Activated effector memory CD4-positive, alpha-beta T cell treated with anti-CD3 and anti-CD28 coated beads, Interleukin-2, amount 50 U/mL, for 16 hours (primary cell): Measurements from ENCODE around the gene CBFB.

Source experiments
- DNase-seq: peaks from one replicate; pipeline ENCODE4 v3.0.0-alpha.2; 2020

The CBFB gene

DNA sequence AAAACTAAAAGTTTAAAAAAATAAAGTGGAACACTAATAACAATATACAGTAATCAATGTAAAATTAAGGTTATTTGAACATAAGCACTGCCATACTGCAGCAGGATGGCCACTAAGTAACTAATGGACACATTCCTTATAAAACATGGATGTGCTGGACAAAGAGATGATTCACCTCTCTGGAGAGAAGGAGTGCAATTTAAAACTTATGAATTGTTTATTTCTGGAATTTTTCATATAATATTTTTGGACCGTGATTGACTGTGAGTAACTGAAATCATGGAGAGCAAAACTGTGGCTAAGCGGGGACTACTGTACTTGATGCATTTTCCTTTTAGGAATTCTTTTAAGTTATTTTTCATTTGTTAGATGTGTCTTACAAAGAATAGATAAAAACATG, 21.8 kb downstream of the CBFB start:
- DNase-seq, result no peak

DNA sequence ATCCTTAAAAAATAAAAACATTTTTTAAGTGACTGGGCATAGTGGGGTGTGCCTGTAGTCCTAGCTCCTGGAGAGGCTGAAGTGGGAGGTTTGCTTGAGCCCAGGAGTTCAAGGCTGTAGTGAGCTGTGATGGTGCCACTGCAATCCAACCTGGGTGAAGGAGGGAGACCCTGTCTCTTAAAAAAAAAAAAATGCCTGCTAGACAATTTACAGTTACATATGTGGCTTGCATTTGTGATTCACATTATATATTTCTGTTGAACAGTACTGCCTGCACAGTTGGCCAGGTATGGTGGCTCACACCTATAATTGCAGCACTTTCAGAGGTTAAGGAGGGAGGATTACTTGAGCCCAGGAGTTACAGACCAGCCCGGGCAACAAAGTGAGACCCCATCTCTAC, 23.4 kb downstream of the CBFB start:
- DNase-seq, result no peak

DNA sequence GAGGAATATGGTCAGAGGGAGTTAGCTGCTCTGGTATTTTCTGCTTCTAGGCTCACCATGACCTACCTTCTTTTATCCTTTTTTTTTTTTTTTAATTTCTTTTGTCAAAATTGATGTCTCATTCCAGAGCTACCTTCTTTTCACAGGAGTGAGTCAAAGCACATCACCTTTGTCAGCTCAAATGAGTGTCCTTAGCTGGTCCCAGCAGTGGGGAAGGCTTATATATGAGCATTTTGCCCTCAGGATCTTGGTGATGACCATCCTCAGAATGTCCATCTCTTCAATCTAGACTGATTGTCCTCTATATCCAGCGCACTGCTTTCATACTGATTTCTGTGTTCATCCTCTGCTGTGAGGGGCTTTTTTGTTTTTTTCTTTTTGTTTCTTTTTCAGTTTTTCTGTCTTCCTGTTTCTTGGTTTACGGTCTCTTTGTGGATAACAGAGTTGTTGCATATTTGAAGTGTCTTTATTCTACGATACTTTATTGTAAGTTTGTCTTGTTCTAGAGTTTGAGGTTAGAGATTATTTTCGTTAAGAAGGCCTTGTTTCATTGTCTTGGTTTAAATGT, 24.9 kb downstream of the CBFB start:
- DNase-seq, result no peak

DNA sequence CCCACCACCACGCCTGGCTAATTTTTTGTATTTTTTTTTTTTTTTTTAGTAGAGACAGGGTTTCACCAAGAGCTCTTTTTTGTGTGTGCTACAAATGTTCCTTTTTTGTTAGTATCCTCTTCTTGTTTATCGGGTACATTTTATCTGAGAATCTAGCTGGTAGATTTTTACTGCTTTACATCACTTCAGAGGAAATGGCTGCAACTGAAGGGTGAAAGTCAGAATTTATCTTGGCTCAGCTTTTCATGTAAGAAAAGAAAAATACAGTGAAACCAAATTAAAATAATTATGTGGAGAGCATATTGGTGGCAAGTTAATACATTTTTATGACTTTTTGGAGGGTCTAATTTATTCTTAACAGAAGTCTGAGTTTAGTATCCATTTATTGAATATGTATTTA, 26.0 kb downstream of the CBFB start:
- DNase-seq, result no peak

DNA sequence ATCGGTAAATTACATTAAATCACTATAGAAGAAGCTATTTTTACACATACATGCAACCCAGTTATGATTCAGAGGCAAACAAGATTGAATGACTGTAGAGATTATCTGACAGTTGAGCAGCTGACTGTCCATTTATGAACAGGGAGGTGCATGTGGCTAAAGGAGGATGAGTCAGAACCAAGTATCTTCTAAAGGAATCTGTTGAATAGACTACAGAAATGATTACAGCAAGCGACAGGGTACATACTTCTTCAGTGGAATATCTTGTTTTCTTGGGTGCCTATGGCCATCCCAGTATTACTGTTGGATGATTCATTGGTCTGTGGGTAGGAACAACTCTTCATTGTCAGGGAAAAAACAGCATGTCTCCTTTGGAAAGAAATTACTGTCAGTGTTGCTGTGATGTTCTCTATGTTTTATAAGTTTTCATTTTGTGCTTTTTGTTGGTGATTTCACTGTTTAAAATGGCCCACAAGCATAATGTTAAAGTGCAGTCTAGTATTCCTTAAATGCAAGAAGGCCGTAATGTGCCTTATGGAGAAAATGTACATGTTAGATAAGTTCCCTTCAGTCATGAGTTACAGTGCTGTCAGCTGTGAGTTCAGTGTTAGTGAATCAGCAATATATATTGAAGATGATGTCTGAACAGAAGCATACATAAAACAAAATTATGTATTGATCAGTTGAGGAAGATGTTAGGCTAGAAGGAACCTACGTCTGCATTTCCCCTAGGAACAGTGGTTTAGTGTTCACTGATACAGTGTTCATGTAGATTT, 27.0 kb downstream of the CBFB start:
- DNase-seq, result no peak

DNA sequence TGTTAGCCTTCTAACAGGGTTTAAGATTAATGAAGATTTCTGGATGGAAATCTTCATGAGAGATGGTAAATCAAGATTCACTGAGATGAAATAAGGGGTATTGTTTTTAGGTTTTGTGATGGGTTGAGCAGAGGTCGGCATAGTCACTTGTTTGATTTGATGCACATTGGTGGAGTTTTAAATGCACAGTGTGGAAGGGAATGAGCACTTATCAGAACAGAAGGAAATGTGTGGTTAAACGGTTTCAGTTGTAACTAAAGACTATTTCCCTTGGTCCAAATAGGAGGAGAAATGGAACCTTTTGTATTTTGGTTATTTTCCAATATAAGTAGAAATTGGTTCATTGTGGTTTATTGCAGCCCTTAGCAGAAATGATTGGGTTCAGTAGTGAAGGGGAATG, 34.1 kb downstream of the CBFB start:
- DNase-seq, result no peak

DNA sequence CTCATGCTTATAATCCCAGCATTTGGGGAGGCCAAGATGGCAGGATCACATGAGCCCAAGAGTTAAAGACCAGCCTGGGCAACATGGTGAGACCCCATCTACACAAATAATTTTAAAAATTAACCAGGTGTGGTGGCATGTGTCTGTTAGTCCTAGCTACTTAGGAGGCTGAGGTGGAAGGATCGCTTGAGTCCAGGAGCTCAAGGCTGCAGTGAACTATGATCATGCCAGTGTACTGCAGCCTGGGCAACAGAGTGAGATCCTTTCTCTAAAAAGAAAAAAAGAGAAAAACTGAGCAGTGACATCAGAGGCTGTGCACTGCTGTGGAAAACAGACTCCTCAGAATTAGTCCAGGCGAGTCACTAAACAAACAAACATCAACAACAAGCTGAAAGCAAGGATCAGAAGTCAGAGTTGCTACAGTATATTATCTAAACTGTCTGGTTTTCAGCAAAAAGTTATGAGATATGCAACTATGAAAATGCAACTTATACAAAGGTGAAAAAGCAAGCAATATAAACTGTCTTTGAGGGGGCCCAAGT, 39.3 kb downstream of the CBFB start:
- no peak for DNase-seq

DNA sequence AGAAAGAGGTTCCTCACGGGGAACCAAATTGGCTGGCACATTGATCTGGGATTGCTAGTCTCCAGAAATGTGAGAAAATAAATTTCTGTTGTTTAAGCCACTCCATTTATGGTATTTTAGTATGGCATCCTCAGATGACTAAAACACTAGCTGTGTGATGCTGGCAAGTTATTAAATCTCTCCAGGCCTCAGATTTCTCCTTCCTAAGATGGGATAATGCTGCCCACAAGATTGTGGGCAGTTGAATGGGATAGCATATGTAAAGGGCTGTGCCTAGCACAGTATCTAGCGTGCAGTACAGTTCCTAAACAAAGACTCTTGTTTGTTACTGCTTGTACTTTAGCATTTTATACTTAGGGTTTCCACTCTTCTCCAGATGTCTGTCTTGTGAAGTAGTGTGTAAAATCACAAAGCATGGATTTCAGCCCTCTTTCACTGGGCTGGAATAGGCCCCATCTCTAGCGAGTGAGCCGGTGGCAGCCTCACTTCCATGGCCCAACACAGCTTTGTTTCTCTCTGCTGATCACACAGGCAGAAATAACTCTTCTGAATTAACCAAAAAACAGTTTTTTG, 42.6 kb downstream of the CBFB start:
- DNase-seq, result no peak

DNA sequence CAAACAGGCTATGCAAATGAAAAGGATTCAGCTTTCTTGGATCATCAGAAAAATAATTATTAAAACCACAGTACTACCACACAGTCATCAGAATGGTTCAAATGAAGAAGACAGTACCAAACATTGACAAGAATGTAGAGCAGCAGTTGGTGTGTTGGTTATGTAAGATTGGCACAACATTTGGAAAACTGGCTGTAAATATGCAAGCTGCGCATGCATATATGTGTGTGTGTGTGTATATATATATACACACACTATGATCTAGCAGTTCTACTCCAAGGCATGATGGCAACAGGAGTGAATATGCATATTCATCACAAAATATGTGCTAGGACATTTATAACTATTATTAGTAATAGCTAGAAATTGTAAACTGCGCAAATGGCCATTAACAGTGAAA, 46.4 kb downstream of the CBFB start:
- DNase-seq, result no peak

DNA sequence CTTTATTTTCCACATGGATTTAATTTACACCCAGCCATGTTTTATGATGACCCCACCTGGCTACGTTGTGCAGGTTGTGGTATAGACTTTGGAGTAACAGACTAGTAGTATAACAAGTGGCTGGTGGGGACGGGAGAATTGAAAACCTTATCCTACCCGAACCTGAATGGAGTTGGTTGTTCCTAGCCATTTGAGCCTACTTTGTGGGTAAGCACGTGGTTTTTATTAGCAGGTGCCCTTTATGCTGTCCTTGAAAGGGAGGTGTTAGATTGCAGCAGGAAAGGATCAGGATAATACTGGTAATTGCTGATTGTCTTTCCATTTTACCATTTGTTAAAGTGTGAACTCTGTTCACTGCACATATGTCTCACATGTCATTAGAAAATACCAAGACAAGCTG, 48.9 kb downstream of the CBFB start:
- DNase-seq, result no peak

DNA sequence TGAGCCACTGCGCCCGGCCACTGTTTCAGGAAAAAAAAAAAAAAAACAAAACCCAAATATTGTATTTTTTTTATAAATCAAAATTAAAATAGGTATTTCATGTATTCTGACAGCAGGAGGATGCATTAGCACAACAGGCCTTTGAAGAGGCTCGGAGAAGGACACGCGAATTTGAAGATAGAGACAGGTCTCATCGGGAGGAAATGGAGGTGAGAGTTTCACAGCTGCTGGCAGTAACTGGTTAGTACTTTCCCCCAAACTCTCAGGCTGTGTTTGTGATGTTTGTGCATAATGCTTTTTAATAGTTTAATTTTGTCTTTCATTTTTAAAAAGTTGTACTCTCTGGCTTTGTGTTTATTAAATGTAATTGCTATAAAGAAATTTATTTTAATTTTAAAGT, 53.2 kb downstream of the CBFB start:
- DNase-seq, result no peak

DNA sequence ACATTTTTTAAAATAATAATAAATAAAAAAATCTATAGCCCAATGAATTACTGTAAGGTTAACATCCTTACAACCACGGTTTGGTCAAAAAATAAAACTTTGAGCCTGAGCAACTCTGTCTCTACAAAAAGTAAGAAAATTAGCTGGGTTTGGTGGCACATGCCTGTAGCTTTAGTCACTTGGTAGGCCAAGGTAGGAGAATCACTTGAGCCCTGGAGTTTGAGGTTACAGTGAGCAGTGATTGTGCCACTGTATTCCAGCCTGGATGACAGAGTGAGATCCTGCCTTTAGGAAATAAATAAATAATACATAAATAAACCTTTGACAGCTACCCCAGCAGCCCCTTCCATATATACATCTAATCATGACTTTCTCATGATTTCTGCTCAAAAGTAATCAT, 53.9 kb downstream of the CBFB start:
- no peak for DNase-seq

DNA sequence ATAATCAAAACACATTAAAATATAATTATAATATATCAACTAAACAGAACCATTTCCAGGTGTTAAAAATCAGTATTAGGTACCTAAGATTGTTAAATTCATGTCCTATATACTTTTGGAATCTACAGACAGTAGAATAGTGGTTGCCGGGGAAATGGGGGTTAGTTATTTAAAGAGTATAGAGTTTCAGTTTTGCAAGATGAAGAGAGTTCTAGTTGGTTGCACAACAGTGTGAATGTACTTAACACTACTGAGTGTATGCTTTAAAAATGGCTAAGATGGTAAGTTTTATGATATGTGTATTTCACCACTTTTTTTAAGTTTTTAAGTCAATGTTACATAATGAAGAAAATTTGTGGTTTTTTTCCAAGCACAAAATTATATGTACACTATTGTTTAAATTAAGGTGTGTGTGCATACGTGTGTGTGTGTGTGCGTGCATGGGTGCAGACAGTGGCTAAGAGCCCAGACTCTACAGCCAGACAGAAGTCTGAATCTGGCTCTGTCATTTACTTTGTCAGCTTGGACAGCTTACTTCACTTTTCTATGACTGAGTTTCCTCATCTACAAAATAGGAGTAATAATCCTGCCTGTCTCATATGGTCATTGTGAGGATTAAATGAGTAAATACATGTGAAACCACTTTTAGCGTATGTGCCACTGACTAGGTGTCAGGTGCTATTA, 55.5 kb downstream of the CBFB start:
- no peak for DNase-seq

DNA sequence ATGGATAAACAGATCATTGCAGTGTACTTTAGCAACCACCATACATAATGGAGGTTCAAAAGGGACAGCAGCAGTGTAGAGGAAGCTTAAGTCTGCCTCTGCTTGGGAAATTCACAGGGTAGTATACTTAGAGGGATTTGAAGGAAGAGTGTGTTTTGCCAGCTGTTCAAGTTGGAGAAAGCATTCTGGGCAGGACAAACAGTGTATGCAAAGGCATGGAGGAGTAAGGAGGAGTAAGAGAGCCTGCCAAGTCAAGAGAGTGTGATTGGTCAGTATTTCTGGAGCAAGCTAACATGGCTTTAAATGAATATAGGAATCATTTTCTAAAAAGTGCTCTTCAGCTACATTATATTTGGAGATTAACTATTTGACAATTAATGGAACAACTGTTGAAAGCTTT, 57.9 kb downstream of the CBFB start:
- no peak for DNase-seq

DNA sequence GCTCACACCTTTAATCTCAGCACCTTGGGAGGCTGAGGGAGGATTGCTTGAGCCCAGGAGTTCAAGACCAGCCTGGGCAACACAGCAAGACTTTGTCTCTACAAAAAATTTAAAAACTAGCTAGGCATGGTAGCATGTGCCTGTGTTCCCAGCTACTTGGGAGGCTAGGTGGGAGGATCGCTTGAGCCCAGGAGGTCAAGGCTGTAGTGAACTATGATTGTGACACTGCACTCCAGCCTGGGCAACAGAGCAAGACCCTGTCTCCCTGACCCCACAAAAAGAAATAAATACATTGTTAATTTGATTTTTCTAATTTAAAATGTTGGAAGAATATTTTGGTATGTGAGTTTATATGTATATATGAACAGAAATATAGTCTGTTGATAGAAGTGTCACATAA, 58.3 kb downstream of the CBFB start:
- no peak for DNase-seq

DNA sequence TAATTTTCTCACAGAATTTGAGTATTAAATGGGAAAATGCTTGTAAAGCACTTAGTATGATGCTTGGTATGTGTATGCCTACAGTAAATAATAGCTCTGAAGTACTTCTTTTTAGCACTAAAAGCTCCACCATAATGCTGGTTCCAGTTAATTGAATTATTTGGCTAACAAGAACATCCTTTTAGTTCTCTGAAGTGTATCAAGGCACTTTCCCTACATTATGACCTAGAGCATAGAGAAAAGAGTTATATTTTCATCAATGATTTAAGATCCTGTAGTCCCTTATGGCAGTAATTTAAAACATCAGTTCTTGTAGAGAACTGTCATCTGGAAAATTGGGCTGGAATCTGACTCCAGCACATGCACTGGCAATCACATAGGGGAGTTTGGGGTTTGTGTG, 58.9 kb downstream of the CBFB start:
- DNase-seq, result no peak

DNA sequence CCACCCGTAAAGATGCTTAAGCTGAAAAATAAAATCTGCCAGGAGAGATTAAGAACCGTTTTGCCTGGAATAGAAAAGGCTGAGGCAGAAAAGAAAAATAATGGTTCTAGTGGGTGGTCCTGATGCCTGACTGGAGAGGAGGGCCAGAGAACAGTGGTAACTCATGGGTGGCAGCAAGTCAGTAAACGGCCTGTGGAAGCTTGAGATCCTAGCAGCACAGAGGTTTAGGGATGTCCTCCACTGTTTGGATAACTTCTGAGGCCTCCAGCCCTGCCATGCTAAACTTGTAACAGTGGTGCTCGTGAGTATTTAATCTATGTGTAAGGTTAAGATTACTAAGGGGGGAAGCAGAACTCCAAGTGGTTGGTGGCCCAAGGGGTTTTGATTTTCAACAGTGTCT, 59.6 kb downstream of the CBFB start:
- DNase-seq, result no peak

DNA sequence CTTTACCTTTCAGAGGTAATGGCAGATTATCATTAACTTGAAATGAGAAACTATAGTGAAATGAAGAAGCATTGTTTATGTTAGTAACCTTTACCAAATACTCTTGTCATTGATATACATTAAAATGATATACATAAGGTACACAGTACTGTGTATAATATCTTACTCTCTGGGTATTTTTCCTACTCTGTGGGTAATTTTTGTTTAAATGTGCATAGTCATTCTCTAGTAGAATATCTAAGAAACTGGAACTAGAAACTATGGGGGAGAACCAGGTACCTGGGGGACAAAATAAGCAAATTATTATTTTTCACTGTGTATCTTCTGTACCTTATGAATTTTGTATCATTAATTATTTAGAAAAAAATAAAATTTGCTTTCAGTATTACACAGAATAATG, 60.2 kb downstream of the CBFB start:
- DNase-seq, result no peak

DNA sequence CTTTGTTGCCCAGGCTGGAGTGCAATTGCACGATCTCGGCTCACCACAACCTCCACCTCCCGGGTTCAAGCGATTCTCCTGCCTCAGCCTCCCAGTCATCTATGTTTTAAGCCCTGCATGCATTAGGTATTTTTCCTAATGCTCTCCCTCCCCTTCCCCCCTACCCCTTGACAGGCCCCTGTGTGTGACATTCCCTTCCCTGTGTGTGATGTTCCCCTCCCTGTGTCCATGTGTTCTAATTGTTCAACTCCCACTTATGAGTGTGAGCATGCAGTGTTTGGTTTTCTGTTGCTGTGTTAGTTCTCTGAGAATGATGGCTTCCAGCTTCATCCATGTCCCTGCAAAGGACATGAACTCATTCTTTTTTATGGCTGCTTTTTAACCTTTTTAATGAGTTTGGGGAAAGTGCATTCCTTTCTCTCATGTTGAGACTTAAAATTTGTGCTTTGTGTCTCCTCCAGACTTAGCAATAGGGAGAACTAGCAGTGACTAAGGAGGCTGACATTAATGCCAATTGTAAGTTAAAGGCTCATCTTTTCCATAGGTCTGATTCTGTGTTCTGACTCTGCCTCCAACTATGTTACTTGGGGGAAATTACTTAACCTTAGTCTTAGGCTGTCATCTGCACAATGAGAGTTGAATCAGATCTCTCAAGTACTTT, 63.1 kb downstream of the CBFB start:
- no peak for DNase-seq

DNA sequence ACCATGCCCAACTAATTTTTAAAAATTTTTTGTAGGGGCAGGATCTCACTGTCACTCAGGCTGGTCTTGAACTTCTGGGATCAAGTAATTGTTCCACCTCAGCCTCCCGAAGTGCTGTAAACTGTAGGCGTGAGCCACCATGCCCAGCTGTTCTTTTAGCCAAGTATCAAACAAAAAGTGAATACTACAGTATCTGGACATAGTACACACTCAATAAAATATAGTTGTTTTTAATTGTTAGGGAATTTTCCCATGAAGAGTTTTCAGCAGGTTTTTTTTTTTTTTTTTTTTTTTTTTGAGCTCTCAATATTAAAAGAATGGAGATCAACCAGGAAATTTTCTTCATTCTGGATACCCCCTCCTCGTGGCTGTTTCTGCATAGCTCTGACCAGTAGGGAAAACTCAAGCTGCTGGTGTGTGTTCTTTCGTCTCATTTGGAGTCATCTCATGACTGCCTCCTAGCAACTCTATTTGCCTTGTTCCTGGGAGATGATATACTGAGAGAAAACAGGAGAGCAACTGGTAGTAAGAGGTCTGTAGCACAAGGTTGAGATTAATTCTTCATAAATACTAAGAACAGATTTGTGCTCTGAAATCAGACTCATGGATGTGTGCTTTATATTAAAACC, 64.3 kb downstream of the CBFB start:
- DNase-seq, result no peak

DNA sequence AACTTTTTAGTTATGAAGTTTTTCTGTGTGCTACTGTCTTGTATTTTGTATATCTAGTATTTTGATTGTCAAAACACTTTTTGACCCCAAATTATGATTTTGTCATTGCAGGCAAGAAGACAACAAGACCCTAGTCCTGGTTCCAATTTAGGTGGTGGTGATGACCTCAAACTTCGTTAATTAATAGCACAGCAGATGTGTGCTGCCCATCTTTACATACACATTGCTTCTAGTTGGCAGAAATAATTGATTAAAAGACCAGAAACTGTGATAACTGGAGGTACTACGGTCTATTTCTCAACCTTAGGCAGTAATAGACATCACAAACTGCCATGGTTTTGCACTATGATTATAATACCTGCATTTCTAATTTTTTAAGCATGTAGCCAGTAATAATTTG, 69.7 kb downstream of the CBFB start:
- DNase-seq, result no peak

DNA sequence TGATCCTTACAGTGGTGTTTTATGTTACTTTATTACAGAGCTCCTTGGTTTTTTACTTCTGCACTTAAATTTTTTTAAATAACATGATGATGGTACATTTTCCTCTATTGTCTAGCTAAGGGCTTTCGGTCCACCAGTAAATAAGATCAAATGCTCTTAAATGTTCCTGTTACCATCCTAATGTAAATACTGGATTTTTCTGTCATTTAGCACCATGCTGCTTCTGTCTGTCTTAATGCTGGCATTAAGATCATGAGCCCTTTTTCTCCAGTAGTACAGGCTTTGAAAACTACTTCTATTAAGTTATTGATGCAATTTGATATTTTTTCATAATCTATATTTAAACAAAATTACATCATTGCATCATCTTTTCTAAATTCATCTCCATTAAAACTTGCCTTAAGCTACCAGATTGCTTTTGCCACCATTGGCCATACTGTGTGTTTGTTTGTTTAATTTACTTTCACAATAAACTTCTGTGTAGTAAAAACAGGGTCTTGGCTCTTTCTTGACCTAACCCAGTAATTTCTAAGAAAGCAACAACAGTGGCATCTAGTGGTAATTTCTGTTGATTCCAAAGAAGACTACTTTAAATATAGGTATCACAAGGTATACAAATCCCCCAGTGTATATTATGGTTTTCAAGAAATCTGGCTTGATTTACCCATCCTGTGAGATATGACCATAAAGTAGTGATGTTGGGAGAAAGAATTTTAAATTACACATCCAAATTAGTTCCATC, 71.8 kb downstream of the CBFB start:
- no peak for DNase-seq
